Breast epithelium (tissue), 4 donors: Measurements from ENCODE around the gene NUFIP2. TPM values are rescaled to one million over a fixed set of nuclear protein-coding genes. Genes with fewer than 3 reads are reported as not detected.

Source experiments
- DNase-seq, 2 donors: peaks; one replicate each; pipeline ENCODE4 v3.0.0-alpha.2; 2019; ENCODE audit warnings: low spot score in 2 of 2
- H3K27ac ChIP-seq, 2 donors: fragments of 200-600 bp; sonication (generic) in 1 of 2; one replicate each; pipeline ENCODE4 v1.5.1; 2016 to 2019; ENCODE audit warnings: mild to moderate bottlenecking in 1 of 2
- H3K27me3 ChIP-seq, 2 donors: fragments of 200-600 bp; sonication (generic) in 1 of 2; one replicate each; pipeline versions ENCODE4 v1.5.1 to v1.6.0; 2017 to 2019; ENCODE audit warnings: control low read depth in 1 of 2, mild to moderate bottlenecking in 1 of 2
- H3K36me3 ChIP-seq: fragments of 200-600 bp; one replicate; pipeline ENCODE4 v1.5.1; 2019
- H3K4me1 ChIP-seq, 2 donors: fragments of 200-600 bp; sonication (generic); one replicate each; pipeline ENCODE4 v1.5.1; 2016 to 2019; ENCODE audit warnings: control low read depth in 1 of 2
- H3K4me3 ChIP-seq, 3 donors: fragments of 200-600 bp; sonication (generic); 1 replicate in 2 of 3; 2 replicates in 1 of 3; pipeline ENCODE4 v1.5.1; 2016 to 2019; ENCODE audit warnings: mild to moderate bottlenecking in 3 of 3, moderate library complexity in 2 of 3
- H3K9me3 ChIP-seq, 2 donors: fragments of 200-600 bp; sonication (generic) in 1 of 2; one replicate each; pipeline ENCODE4 v1.5.1; 2016 to 2019; ENCODE audit warnings: control low read depth in 1 of 2
- POLR2A ChIP-seq: fragments of 450-650 bp; IDR thresholded peaks from one replicate; pipeline ENCODE4 v1.6.1; 2016; ENCODE audit warnings: antibody characterized with exemption, mild to moderate bottlenecking, moderate library complexity
- POLR2AphosphoS5 ChIP-seq, 3 donors: sonication (generic); formaldehyde crosslinking; IDR thresholded peaks; one replicate each; pipeline ENCODE4 v1.6.1; 2017; ENCODE audit warnings: antibody characterized with exemption in 3 of 3
- intact Hi-C: fragments of 100-400 bp; cut with DNase I; formaldehyde crosslinking; loops from one replicate; pipeline ENCODE4 v1.15.1; 2023; ENCODE audit warnings: low total_unique reads
- total RNA-seq, 3 donors: library from RNA; depleted of rRNA; stranded (reverse); fragments of >200 nt; gene quantifications; one replicate each; pipeline ENCODE4 v1.1.0, GENCODE V29; 2016
- TF ChIP-seq, protein P1 (sequence below), 3 donors: fragments of 450-650 bp; IDR thresholded peaks; one replicate each; pipeline ENCODE4 v1.5.1; 2016 to 2017; ENCODE audit warnings: antibody characterized with exemption in 3 of 3, mild to moderate bottlenecking in 3 of 3, moderate library complexity in 3 of 3

NUFIP2 gene
- total RNA-seq, 3 donors from 2014 or later = 35.8 to 46.2 (median 36.4) TPM

DNA sequence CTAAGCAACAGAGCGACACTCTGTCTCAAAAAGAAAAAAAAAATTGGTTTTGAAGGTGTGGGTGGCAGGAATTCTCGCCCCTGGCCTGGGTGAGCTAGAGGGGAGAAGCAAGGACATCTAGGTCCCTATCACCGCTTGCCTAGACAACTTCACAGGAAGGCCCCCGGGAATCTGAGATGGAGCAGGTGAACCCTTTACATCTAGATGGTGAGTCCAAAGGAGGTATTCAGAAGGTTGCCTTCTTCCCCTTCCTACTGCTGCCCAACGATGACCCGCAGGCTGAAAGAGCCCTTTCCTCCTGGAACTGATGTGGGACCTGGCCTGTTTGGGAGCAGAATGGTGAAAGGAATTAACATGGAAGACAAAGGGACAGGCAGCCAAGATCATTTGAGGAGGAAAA is 48.5 kb downstream of the NUFIP2 start:
- no peaks in the 10 kb centered on the region for H3K4me1 ChIP-seq
- no peak overlapping the region for H3K27ac ChIP-seq
- TF ChIP-seq POLR2AphosphoS5 (IDR thresholded peaks at IDR 0.05) (no peak), POLR2A (no peak)
- TF ChIP-seq, protein P1, sequence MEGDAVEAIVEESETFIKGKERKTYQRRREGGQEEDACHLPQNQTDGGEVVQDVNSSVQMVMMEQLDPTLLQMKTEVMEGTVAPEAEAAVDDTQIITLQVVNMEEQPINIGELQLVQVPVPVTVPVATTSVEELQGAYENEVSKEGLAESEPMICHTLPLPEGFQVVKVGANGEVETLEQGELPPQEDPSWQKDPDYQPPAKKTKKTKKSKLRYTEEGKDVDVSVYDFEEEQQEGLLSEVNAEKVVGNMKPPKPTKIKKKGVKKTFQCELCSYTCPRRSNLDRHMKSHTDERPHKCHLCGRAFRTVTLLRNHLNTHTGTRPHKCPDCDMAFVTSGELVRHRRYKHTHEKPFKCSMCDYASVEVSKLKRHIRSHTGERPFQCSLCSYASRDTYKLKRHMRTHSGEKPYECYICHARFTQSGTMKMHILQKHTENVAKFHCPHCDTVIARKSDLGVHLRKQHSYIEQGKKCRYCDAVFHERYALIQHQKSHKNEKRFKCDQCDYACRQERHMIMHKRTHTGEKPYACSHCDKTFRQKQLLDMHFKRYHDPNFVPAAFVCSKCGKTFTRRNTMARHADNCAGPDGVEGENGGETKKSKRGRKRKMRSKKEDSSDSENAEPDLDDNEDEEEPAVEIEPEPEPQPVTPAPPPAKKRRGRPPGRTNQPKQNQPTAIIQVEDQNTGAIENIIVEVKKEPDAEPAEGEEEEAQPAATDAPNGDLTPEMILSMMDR (IDR thresholded peaks at IDR 0.05) = no peak
- H3K36me3 ChIP-seq = no peaks in the 10 kb centered on the region
- no peaks in the 10 kb centered on the region for H3K27me3 ChIP-seq
- no peaks in the 10 kb centered on the region for H3K9me3 ChIP-seq
- H3K4me3 ChIP-seq = no peak overlapping the region
- intact Hi-C loops = no loop called here
- no peak for DNase-seq

DNA sequence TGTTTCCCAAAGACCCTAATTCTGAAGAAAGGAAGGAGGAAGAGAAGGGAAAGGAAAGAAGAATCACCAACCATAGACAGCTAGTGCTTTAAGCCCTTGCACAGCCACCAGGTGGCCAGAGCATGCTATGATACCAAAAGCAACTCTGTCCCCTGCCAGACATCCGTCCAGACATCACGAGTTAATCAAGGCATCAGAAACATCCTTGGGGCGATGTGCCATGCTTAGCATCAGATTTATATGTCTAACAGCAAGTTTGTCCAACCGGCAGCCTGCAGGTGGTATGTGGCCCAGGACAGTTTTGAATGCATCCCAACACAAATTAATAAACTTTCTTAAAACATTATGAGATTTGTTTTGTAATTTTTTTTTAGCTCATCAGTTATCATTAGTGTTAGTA is 50.2 kb downstream of the NUFIP2 start:
- no peak for DNase-seq
- Histone ChIP-seq H3K27me3 (no peaks in the 10 kb centered on the region), H3K36me3 (no peaks in the 10 kb centered on the region), H3K27ac (no peak overlapping the region), H3K4me1 (no peaks in the 10 kb centered on the region), H3K4me3 (no peak overlapping the region), H3K9me3 (no peaks in the 10 kb centered on the region)
- intact Hi-C loops = no loop called here
- TF ChIP-seq POLR2A (no peak), POLR2AphosphoS5 (IDR thresholded peaks at IDR 0.05) (no peak)
- TF ChIP-seq, protein P1 (IDR thresholded peaks at IDR 0.05) = no peak

DNA sequence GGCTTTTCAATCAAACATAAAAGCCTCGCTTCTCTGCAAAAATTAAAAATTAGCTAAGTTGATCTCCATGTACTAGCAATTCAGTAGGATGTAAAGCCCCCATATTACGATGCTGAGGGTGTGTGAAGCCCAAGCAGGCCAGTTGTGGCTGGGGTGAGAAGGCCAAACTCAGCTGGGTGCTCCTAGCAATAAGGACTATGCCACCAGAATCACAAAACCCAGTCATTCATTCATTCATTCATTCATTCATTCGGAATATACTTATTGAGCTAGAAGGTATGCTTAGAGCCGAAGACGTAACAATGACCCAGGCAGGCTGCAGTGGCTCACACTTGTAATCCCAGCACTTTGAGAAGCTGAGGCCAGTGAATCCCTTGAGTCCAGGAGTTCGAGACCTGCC is 51.2 kb downstream of the NUFIP2 start:
- DNase-seq = no peak
- no peaks in the 10 kb centered on the region for H3K27me3 ChIP-seq
- no peak overlapping the region for H3K27ac ChIP-seq
- intact Hi-C loops = no loop called here
- H3K4me3 ChIP-seq = no peak overlapping the region
- no peaks in the 10 kb centered on the region for H3K4me1 ChIP-seq
- TF ChIP-seq, protein P1 (IDR thresholded peaks at IDR 0.05) = no peak
- no peak for TF ChIP-seq POLR2AphosphoS5 (IDR thresholded peaks at IDR 0.05)
- no peaks in the 10 kb centered on the region for H3K9me3 ChIP-seq
- no peaks in the 10 kb centered on the region for H3K36me3 ChIP-seq

DNA sequence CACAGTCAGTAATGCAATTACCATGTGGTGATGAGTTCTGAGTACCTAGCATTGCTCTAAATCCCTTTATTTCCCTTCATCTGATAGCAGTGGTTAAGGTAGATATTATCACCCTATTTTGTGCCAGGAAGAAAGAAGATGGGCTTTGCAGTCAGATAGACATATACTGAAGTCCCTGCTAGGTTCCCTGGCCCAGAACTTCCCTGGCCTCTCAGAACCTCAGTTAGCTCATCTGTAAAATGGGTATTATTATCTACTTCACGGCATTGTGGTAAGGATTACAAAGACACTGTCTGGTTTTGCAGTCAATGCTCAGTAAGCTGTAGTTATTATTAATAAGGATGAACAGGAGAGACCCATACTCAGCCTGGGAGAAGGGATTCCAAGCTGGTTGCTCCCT is 51.9 kb downstream of the NUFIP2 start:
- Histone ChIP-seq H3K36me3 (no peaks in the 10 kb centered on the region), H3K4me1 (no peaks in the 10 kb centered on the region), H3K27ac (no peak overlapping the region), H3K4me3 (no peak overlapping the region), H3K9me3 (no peaks in the 10 kb centered on the region), H3K27me3 (no peaks in the 10 kb centered on the region)
- intact Hi-C loops = no loop called here
- TF ChIP-seq POLR2A (no peak), POLR2AphosphoS5 (IDR thresholded peaks at IDR 0.05) (no peak)
- TF ChIP-seq, protein P1 (IDR thresholded peaks at IDR 0.05) = no peak
- DNase-seq = no peak

DNA sequence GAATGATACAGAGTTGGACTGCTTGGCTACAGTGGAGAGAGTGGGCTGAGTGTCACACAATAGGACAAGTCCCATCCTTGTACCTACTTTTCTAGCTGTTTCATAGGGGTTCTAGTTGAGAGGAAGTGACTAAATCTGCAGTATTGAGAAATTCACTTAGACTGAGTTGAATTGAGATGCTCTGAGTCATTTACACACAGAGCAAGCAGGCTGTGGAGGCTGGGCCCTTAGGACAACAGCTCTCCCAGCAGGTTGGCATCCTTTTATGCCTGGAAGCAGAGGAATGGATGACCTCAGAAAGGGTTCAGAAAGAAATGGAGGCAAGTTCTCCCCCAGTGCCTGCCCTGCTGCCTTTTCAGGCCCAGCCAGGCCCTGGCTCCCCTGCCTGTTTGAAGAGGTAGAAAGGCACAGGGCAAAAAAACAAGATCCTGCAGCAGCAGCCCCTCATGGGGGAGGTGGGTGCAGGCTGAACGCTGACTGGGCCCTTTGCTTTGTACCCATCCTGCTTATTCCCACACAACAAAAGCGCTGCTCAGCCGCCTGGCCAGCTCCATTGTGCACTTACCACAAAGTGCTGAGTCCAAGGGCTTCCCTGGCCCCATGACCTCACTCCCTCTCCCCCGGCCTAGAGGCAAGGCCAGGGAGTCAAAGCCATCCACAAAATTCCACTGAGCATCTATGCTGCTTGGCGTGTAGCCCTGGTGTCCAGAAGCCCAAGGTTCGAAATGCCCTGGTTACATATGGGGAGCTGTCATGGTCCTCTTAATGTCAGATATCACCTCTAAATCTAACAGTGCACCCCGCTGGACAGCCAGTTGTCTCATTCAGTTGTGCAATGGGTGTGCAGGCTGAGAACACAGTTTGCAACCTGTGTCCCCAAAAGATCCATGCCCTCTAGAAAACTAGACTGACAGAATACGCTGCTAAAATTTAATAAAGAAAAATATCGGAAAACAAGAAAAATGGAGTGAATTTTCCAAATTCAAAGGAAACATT is 52.7 kb downstream of the NUFIP2 start:
- no peak for TF ChIP-seq POLR2AphosphoS5 (IDR thresholded peaks at IDR 0.05)
- TF ChIP-seq POLR2A = no peak
- TF ChIP-seq, protein P1 (IDR thresholded peaks at IDR 0.05) = no peak
- DNase-seq = peak in 1 of 2 donors; percentile 33
- Histone ChIP-seq H3K4me1 (no peaks in the 10 kb centered on the region), H3K9me3 (no peaks in the 10 kb centered on the region), H3K27ac (peak overlapping the region; percentile 52 to 64), H3K4me3 (no peak overlapping the region), H3K27me3 (no peaks in the 10 kb centered on the region), H3K36me3 (no peaks in the 10 kb centered on the region)
- intact Hi-C loops = no loop called here
